Measurements from ENCODE around the gene ARV1. TPM values are rescaled to one million over a fixed set of nuclear protein-coding genes. Genes with fewer than 3 reads are reported as not detected.
"Not testable (repeated sequence)": the region's sequence is repeated elsewhere in the genome, so short reads cannot be mapped to it uniquely, and the experiment has no call there.

ARV1 gene
- total and polyA plus RNA-seq, 4 donors: 13.8 to 60.3 (median 17.2) TPM

DNA sequence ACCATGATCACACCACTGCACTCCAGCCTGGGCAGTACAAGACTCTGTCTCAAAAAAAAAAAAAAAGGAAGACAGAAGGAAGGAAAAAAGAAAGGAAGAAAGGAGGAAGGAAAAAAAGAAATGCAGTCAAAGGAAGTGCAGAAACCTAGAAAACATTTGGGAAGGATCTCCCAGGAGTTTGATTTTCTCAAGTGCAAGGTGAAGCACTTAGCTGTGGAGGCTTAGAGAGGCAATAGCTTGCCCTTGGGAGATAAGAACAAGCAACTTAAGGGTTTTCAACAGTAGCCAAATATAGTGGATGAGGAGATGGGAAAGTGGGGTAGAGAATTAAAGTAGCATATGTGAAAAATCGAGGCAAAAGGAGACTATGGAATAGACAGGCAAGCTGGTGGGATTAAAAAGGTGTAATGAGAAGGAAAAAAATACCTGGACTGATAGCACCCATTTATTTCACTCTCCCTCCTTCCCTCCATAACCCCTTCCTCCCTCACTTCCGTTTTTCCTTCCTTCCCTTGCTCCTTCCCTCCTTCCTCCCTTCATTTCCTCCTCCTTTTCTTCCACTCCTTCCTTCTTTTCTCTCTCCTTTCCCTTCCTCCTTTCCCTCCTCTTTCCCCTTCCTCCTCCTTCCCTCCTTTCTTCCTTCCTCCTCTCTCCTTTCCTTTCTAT is 68.0 kb downstream of the ARV1 start:
- peaks cover 0 to 7% (median 5%) of the 10 kb centered on the region in 3 donors for H3K27me3 ChIP-seq (ENCODE audit: control insufficient read depth in 3 of 3, insufficient read depth in 3 of 3, low read length in 2 of 3)
- H3K4me1 ChIP-seq (ENCODE audit: control insufficient read depth in 5 of 5, insufficient read depth in 5 of 5, low read length in 5 of 5): no peaks in the 10 kb centered on the region
- TF ChIP-seq, protein P1, sequence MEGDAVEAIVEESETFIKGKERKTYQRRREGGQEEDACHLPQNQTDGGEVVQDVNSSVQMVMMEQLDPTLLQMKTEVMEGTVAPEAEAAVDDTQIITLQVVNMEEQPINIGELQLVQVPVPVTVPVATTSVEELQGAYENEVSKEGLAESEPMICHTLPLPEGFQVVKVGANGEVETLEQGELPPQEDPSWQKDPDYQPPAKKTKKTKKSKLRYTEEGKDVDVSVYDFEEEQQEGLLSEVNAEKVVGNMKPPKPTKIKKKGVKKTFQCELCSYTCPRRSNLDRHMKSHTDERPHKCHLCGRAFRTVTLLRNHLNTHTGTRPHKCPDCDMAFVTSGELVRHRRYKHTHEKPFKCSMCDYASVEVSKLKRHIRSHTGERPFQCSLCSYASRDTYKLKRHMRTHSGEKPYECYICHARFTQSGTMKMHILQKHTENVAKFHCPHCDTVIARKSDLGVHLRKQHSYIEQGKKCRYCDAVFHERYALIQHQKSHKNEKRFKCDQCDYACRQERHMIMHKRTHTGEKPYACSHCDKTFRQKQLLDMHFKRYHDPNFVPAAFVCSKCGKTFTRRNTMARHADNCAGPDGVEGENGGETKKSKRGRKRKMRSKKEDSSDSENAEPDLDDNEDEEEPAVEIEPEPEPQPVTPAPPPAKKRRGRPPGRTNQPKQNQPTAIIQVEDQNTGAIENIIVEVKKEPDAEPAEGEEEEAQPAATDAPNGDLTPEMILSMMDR (IDR thresholded peaks at IDR 0.05; ENCODE audit: control extremely low read depth, extremely low read depth): no peak
- no peak for DNase-seq
- no peak overlapping the region for H3K9ac ChIP-seq (ENCODE audit: insufficient read depth in 1 of 2, low read length in 2 of 2)
- peaks cover 0 to 6% (median 2%) of the 10 kb centered on the region in 4 donors for H3K9me3 ChIP-seq (ENCODE audit: control insufficient read depth in 4 of 4, insufficient read depth in 3 of 4, low read length in 3 of 4)
- no peak overlapping the region for H3K4me3 ChIP-seq
- no peaks in the 10 kb centered on the region for H3K36me3 ChIP-seq (ENCODE audit: control insufficient read depth in 4 of 4, insufficient read depth in 4 of 4, low read length in 4 of 4)
- 51 to 70% methylated on average over 2 of the region's 2 CpGs for WGBS, 2 donors
- no peak overlapping the region for H3K27ac ChIP-seq (ENCODE audit: low read depth in 1 of 2, low read length in 1 of 2)
- ATAC-seq (ENCODE audit: insufficient read depth, low FRiP score): no peak

DNA sequence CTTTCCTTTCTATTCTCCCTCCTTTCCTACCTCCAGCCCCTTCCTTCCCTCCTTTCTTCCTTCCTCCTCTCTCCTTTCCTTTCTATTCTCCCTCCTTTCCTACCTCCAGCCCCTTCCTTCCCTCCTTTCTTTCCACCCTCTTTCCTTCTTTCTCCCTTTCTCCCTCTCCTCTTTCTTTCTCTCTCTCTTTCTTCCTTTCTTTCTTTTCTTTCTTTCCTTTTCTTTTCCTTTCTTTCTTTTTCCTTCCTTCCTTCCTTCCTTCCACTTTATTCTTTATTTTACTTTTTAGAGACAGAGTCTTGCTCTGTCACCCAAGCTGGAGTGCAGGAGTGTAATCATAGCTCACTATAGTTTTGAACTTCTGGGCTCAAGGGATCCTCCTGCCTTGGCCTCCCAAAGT is 68.6 kb downstream of the ARV1 start:
- not testable (repeated sequence) for H3K4me1 ChIP-seq (ENCODE audit: control insufficient read depth in 5 of 5, insufficient read depth in 5 of 5, low read length in 5 of 5); DNase-seq; H3K9ac ChIP-seq (ENCODE audit: insufficient read depth in 1 of 2, low read length in 2 of 2); H3K4me3 ChIP-seq; H3K27ac ChIP-seq (ENCODE audit: low read depth in 1 of 2, low read length in 1 of 2); H3K27me3 ChIP-seq (ENCODE audit: control insufficient read depth in 3 of 3, insufficient read depth in 3 of 3, low read length in 2 of 3); H3K36me3 ChIP-seq (ENCODE audit: control insufficient read depth in 4 of 4, insufficient read depth in 4 of 4, low read length in 4 of 4); H3K9me3 ChIP-seq (ENCODE audit: control insufficient read depth in 4 of 4, insufficient read depth in 3 of 4, low read length in 3 of 4); ATAC-seq (ENCODE audit: insufficient read depth, low FRiP score)

DNA sequence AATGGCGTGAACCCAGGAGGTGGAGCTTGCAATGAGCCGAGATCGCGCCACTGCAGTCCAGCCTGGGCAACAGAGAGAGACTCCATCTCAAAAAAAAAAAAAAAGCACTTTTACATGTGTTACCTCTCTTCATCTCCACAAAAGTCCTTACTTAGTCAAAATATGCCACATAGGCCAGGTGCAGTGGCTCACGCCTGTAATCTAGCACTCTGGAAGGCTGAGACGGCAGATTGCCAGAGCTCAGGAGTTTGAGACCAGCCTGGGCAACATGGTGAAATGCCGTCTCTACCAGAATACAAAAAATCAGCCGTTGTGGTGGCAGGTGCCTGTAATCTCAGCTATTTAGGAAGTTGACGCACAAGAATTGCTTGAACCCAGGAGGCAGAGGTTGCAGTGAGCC is 69.5 kb downstream of the ARV1 start:
- not testable (repeated sequence) for ATAC-seq (ENCODE audit: insufficient read depth, low FRiP score)

DNA sequence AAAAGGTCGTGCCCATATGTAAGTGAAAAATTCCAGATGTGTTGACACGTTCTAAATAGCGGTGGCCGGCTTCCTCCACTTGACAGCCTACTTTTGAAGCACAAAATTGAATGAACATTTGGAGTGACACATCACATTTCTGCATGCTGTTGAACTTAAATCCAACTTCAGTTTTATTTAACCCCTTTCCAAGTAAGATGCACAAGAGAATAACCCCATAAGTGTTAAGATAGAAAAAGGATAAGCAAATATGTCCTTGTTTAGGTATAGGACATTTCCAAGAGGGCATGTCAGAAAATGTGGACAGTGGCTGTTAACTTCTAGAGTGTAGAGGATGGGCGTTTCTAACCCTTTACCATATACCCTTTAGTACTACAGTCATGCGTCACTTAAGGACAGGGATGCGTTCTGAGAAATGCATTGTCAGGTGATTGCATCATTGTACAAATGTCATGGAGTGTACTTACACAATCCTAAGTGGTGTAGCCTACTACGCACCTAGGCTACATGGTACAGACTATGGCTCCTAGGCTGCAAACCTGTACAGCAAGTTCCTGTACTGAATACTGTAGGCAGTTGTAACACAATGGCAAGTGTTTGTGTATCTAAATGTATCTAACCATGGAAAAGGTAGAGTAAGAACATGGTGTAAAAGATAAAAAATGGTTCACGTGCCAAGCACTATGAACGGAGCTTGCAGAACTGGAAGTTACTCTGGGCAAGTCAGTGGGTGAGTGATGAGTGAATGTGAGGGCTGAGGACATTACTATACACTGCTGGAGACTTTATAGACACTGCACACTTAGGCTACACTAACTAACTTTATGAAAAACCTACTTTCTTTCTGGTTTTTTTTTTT is 70.5 kb downstream of the ARV1 start:
- Histone ChIP-seq H3K9me3 (ENCODE audit: control insufficient read depth in 4 of 4, insufficient read depth in 3 of 4, low read length in 3 of 4) (peaks cover 0 to 6% (median 2%) of the 10 kb centered on the region in 4 donors), H3K9ac (ENCODE audit: insufficient read depth in 1 of 2, low read length in 2 of 2) (no peak overlapping the region), H3K27ac (ENCODE audit: low read depth in 1 of 2, low read length in 1 of 2) (no peak overlapping the region), H3K27me3 (ENCODE audit: control insufficient read depth in 3 of 3, insufficient read depth in 3 of 3, low read length in 2 of 3) (peaks cover 0 to 5% (median 5%) of the 10 kb centered on the region in 3 donors), H3K4me3 (no peak overlapping the region), H3K4me1 (ENCODE audit: control insufficient read depth in 5 of 5, insufficient read depth in 5 of 5, low read length in 5 of 5) (peaks cover 0 to 18% (median 4%) of the 10 kb centered on the region in 5 donors), H3K36me3 (ENCODE audit: control insufficient read depth in 4 of 4, insufficient read depth in 4 of 4, low read length in 4 of 4) (no peaks in the 10 kb centered on the region)
- TF ChIP-seq, protein P1 (IDR thresholded peaks at IDR 0.05; ENCODE audit: control extremely low read depth, extremely low read depth): no peak
- DNase-seq (peak; percentile 43 to 67 (median 54)), ATAC-seq (ENCODE audit: insufficient read depth, low FRiP score) (no peak)
- 51 to 59% methylated on average over 10 of the region's 10 CpGs for WGBS, 2 donors

More for the DNA sequence above, 69.5 kb downstream of the ARV1 start:
- H3K4me1 ChIP-seq (ENCODE audit: control insufficient read depth in 5 of 5, insufficient read depth in 5 of 5, low read length in 5 of 5); H3K4me3 ChIP-seq; H3K36me3 ChIP-seq (ENCODE audit: control insufficient read depth in 4 of 4, insufficient read depth in 4 of 4, low read length in 4 of 4); H3K27me3 ChIP-seq (ENCODE audit: control insufficient read depth in 3 of 3, insufficient read depth in 3 of 3, low read length in 2 of 3); H3K9me3 ChIP-seq (ENCODE audit: control insufficient read depth in 4 of 4, insufficient read depth in 3 of 4, low read length in 3 of 4); H3K9ac ChIP-seq (ENCODE audit: insufficient read depth in 1 of 2, low read length in 2 of 2); H3K27ac ChIP-seq (ENCODE audit: low read depth in 1 of 2, low read length in 1 of 2); DNase-seq: not testable (repeated sequence)
- WGBS, 2 donors: 81 to 86% methylated on average over 9 of the region's 9 CpGs

Other genes with a start within 250 kb of the ARV1 start
- 10 to 100 TPM in 1 of 2 donors, 1 to 10 TPM in 1; 9.3 to 13.2 TPM for gene CAPN9, start 231.7 kb upstream of the ARV1 start, total RNA-seq
- gene CAPN9, start 231.7 kb upstream of the ARV1 start, polyA plus RNA-seq: 1 to 10 TPM; 2.2 to 5.9 TPM
- 100 to 1,000 TPM in 1 of 2 donors, 10 to 100 TPM in 1; 51.9 to 109 TPM for gene C1orf198, start 110.6 kb upstream of the ARV1 start, total RNA-seq
- gene C1orf198, start 110.6 kb upstream of the ARV1 start, polyA plus RNA-seq: 10 to 100 TPM; 25.8 to 47.5 TPM
- 10 to 100 TPM; 22.1 to 24.5 TPM for gene TTC13, start 233 bp upstream of the ARV1 start, total RNA-seq
- gene TTC13, start 233 bp upstream of the ARV1 start, polyA plus RNA-seq: 10 to 100 TPM in 1 of 2 donors, 1 to 10 TPM in 1; 7.9 to 12.6 TPM
- gene FAM89A, start 61.2 kb downstream of the ARV1 start, total RNA-seq: 10 to 100 TPM; 14.3 to 26.9 TPM
- 10 to 100 TPM; 19.5 to 27.1 TPM for gene FAM89A, start 61.2 kb downstream of the ARV1 start, polyA plus RNA-seq
- under 1 TPM in 1 of 2 donors, not detected in 1; 0.09 TPM for gene TRIM67, start 183.0 kb downstream of the ARV1 start, total RNA-seq
- gene TRIM67, start 183.0 kb downstream of the ARV1 start, polyA plus RNA-seq: under 1 TPM in 1 of 2 donors, not detected in 1; under 0.01 TPM

Measured in lung (tissue), 12 donors.